Activated CD8-positive, alpha-beta T cell treated with anti-CD3 and anti-CD28 coated beads, Interleukin-2, amount 10 ng/mL, durations not matched to agents 7 days and 5 days (primary cell): Measurements from ENCODE around the gene NOS1AP. TPM values are rescaled to one million over a fixed set of nuclear protein-coding genes. Genes with fewer than 3 reads are reported as not detected.
A peak's percentile ranks its signal among the peaks of the same experiment; 100 is the strongest.

ENCODE experiments used
- ATAC-seq: fragments of 150-1000 bp; cut with Tn5 transposase; one replicate; pipeline ENCODE4 v1.10.0; 2021; ENCODE audit warnings: moderate library complexity
- CTCF ChIA-PET: fragments of 350-600 bp; sonication (Branson Sonifier 250); formaldehyde crosslinking; loops from one replicate; lab custom pipeline; 2021; ENCODE audit warnings: antibody characterized with exemption; lab: Charles Lee
- POLR2A ChIA-PET: fragments of 350-600 bp; sonication (Branson Sonifier 250); formaldehyde crosslinking; loops from one replicate; lab custom pipeline; 2021; ENCODE audit warnings: antibody characterized with exemption; lab: Charles Lee
- DNase-seq: peaks from one replicate; pipeline ENCODE4 v3.0.0-alpha.2; 2020
- H3K27ac Mint-ChIP-seq: one replicate; pipeline ENCODE4 v1.8.0; 2021; ENCODE audit warnings: mild to moderate bottlenecking, mixed read lengths
- H3K27me3 Mint-ChIP-seq: one replicate; pipeline ENCODE4 v1.8.0; 2021; ENCODE audit warnings: low read depth, mixed read lengths
- H3K36me3 Mint-ChIP-seq: one replicate; pipeline ENCODE4 v1.8.0; 2021; ENCODE audit warnings: low read depth, mixed read lengths
- H3K4me1 Mint-ChIP-seq: one replicate; pipeline ENCODE4 v1.8.0; 2021; ENCODE audit warnings: low read depth, mixed read lengths
- H3K4me3 Mint-ChIP-seq: one replicate; pipeline ENCODE4 v1.8.0; 2021; ENCODE audit warnings: mild to moderate bottlenecking, mixed read lengths
- H3K9me3 Mint-ChIP-seq: one replicate; pipeline ENCODE4 v1.8.0; 2022; ENCODE audit warnings: mixed read lengths; ENCODE audit not compliant: insufficient read depth
- total RNA-seq, 2 experiments: library from RNA; stranded (reverse); gene quantifications; one replicate each; pipeline ENCODE4 v1.2.3, GENCODE V29; 2021

NOS1AP gene
- total RNA-seq, 2 experiments from 2014 or later, result not detected

- DNase-seq (no peak), ATAC-seq (no peak)
- Mint-ChIP-seq H3K4me1 (peaks cover 1% of the 10 kb centered on the region), H3K27ac (no peak overlapping the region), H3K9me3 (no peaks in the 10 kb centered on the region), H3K4me3 (no peak overlapping the region), H3K27me3 (peaks cover 4% of the 10 kb centered on the region), H3K36me3 (no peaks in the 10 kb centered on the region)
- ChIA-PET CTCF (no interaction called here), POLR2A (no interaction called here)
Measured at GRCh38 chr1:162384601-162385279, 315.2 kb downstream of the NOS1AP start.

GRCh38 chr1:162385280-162385623 is 315.8 kb downstream of the NOS1AP start:
- peaks cover 4% of the 10 kb centered on the region for H3K27me3 Mint-ChIP-seq
- POLR2A ChIA-PET, result no interaction called here
- no peak for ATAC-seq
- H3K4me1 Mint-ChIP-seq, result peaks cover 1% of the 10 kb centered on the region
- no peak overlapping the region for H3K4me3 Mint-ChIP-seq
- no peaks in the 10 kb centered on the region for H3K9me3 Mint-ChIP-seq
- H3K36me3 Mint-ChIP-seq, result no peaks in the 10 kb centered on the region
- DNase-seq, result no peak
- CTCF ChIA-PET, result no interaction called here
- H3K27ac Mint-ChIP-seq, result no peak overlapping the region

GRCh38 chr1:162385702-162386101 is 316.2 kb downstream of the NOS1AP start:
- Mint-ChIP-seq H3K9me3 (no peaks in the 10 kb centered on the region), H3K27me3 (peaks cover 7% of the 10 kb centered on the region), H3K27ac (no peak overlapping the region), H3K36me3 (no peaks in the 10 kb centered on the region), H3K4me3 (no peak overlapping the region), H3K4me1 (peaks cover 1% of the 10 kb centered on the region)
- DNase-seq (no peak), ATAC-seq (no peak)
- CTCF ChIA-PET, result no interaction called here
- POLR2A ChIA-PET, result no interaction called here

GRCh38 chr1:162386292-162387225 is 317.1 kb downstream of the NOS1AP start:
- Mint-ChIP-seq H3K27me3 (peaks cover 7% of the 10 kb centered on the region), H3K36me3 (no peaks in the 10 kb centered on the region), H3K4me1 (peaks cover 1% of the 10 kb centered on the region), H3K9me3 (no peaks in the 10 kb centered on the region), H3K27ac (no peak overlapping the region), H3K4me3 (no peak overlapping the region)
- DNase-seq (no peak), ATAC-seq (no peak)
- ChIA-PET CTCF (no interaction called here), POLR2A (no interaction called here)

DNA sequence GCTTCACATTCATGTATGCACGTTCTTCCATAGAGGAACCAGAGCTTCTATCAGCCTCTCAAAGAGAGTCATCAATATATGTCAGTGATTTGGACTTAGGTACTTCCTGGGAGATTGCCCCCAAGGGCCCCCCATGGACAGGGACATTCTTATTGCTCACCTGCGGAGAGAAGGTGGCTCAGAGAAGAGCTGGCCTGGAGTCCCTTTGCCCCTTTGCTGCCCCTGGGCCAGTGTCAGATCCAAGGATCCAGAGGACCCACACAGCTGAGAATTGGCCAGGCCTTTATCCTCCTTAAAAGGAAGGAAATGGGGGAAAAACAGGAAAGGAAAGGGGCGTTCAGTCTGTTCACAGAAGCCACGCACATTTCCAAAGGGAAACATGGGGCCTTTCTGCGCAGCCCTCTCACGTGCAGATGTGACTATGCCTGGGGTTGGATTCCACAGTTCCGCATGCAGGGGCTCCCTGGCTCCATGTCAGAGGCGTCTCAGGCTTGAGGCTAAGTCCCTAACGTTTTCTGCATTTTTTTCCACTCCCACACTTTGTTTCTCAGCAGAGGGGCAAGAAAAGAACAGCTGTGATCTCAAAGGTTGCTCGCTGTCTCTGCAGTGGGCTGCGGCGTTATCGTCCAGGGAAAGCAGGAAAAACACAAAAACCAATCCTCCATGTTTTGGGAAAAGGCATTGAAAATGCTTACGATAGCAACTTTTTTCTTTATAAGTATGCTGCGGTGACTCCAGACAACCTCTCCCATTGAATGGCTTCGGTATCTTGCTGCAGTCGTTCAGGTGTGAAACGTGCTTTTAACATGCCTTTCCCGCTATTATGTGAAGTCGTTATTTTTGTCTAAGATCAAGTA is 318.0 kb downstream of the NOS1AP start:
- ChIA-PET CTCF (no interaction called here), POLR2A (no interaction called here)
- Mint-ChIP-seq H3K27me3 (peaks cover 9% of the 10 kb centered on the region), H3K27ac (no peak overlapping the region), H3K4me3 (no peak overlapping the region), H3K4me1 (peaks cover 1% of the 10 kb centered on the region), H3K9me3 (no peaks in the 10 kb centered on the region), H3K36me3 (no peaks in the 10 kb centered on the region)
- DNase-seq, result no peak
- ATAC-seq, result no peak

DNA sequence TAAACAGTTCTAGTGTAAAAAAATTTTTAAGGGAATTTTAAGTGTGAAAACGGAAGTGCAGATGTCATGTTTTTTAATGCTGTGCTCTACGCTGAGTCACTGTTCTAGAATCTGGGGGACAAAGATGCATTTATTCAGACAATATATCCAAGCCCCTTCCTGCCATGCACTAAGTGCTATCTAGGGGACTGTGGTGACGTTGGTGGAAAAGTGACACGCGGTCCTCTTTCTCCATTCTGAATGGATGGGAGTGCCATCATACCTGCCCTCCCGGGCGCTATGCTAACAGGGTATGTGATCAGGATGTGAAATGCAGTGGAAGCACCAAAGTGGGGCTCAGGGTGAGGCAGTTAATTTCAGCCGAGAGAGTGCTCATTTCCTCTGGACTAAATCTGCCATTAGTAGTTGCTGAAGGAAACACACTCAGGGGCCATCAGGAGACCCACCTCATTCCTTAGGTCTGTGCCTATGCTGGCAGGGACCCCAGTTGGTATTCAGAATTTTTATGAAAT is 318.6 kb downstream of the NOS1AP start:
- no peaks in the 10 kb centered on the region for H3K9me3 Mint-ChIP-seq
- CTCF ChIA-PET, result no interaction called here
- H3K4me3 Mint-ChIP-seq, result no peak overlapping the region
- POLR2A ChIA-PET, result no interaction called here
- H3K36me3 Mint-ChIP-seq, result no peaks in the 10 kb centered on the region
- H3K27ac Mint-ChIP-seq, result no peak overlapping the region
- no peak for DNase-seq
- peaks cover 9% of the 10 kb centered on the region for H3K27me3 Mint-ChIP-seq
- no peak for ATAC-seq
- H3K4me1 Mint-ChIP-seq, result peaks cover 1% of the 10 kb centered on the region

DNA sequence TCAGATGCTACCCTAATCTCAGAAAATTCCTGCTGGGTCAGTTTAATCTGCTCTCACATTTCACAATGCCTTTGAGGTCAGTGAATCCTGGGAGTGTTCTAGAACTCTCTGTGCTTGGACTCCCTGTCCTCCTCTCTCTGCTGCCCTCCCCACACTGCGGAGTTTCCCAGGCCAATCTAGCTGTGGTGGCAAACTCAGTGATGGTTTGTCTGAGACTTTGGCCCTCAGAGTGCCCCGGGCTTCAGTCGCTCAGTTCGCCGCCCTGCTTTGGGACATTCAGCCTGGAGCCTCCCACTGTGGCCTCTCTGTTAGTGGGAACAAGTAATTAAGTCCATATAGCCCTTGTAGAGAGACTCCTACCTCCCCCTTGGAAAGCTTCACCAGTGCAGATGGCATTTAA is 319.1 kb downstream of the NOS1AP start:
- no peak for DNase-seq
- Mint-ChIP-seq H3K36me3 (no peaks in the 10 kb centered on the region), H3K27me3 (peaks cover 9% of the 10 kb centered on the region), H3K27ac (no peak overlapping the region), H3K4me3 (no peak overlapping the region), H3K4me1 (peaks cover 1% of the 10 kb centered on the region), H3K9me3 (no peaks in the 10 kb centered on the region)
- no peak for ATAC-seq
- ChIA-PET POLR2A (no interaction called here), CTCF (interaction anchor here (0.8 kb wide), 1 partner anchor 332 kb away, joined by 4 read pairs; no protein-coding TSS in a partner anchor)

DNA sequence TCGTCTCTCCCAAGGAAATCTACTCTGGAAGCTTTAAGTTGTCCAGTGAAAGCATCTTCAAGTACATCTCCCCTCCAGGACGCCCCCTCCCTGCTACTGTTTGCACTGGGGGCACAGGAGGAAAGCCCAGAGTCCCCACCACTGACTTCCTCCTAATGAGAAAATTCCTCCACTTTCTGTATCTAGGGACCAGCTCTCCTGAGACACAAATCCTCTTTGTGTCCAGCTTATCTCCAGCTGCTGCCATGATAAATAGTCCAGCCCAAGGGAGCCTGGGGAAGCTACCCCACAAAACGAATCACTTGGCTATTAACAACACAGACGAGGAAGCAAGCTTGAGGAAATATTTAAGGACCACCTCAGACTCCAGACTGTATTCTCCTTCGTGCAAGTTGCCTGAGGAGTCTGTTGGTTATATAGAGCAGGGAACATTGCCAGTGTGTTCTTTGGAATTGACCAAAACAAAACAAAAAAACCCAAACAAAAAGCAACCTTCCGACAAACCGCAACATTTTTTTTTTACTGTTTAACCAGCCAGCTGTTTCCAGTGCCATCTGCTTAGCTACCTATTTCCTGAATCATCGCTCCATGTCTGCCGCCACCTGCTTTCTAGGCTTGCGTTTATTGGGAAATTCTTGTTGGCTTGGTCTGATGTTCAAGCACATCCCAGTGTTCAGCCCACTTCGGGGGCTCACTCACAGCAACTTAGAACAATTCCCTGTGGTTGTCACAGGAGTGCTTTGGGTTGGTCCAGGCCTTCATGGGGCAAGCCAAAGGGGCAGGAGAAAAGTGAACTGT is 319.7 kb downstream of the NOS1AP start:
- no peak overlapping the region for H3K4me3 Mint-ChIP-seq
- no peak for DNase-seq
- no peaks in the 10 kb centered on the region for H3K9me3 Mint-ChIP-seq
- H3K36me3 Mint-ChIP-seq, result no peaks in the 10 kb centered on the region
- CTCF ChIA-PET, result interaction anchor here (0.8 kb wide), 1 partner anchor 333 kb away, joined by 4 read pairs; no protein-coding TSS in a partner anchor
- peaks cover 1% of the 10 kb centered on the region for H3K4me1 Mint-ChIP-seq
- POLR2A ChIA-PET, result no interaction called here
- H3K27me3 Mint-ChIP-seq, result peaks cover 9% of the 10 kb centered on the region
- H3K27ac Mint-ChIP-seq, result no peak overlapping the region
- no peak for ATAC-seq

GRCh38 chr1:162389971-162390370 is 320.5 kb downstream of the NOS1AP start:
- H3K27ac Mint-ChIP-seq, result no peak overlapping the region
- ATAC-seq (no peak), DNase-seq (no peak)
- ChIA-PET CTCF (no interaction called here), POLR2A (no interaction called here)
- peaks cover 1% of the 10 kb centered on the region for H3K4me1 Mint-ChIP-seq
- H3K27me3 Mint-ChIP-seq, result peaks cover 9% of the 10 kb centered on the region
- H3K36me3 Mint-ChIP-seq, result no peaks in the 10 kb centered on the region
- no peaks in the 10 kb centered on the region for H3K9me3 Mint-ChIP-seq
- no peak overlapping the region for H3K4me3 Mint-ChIP-seq

DNA sequence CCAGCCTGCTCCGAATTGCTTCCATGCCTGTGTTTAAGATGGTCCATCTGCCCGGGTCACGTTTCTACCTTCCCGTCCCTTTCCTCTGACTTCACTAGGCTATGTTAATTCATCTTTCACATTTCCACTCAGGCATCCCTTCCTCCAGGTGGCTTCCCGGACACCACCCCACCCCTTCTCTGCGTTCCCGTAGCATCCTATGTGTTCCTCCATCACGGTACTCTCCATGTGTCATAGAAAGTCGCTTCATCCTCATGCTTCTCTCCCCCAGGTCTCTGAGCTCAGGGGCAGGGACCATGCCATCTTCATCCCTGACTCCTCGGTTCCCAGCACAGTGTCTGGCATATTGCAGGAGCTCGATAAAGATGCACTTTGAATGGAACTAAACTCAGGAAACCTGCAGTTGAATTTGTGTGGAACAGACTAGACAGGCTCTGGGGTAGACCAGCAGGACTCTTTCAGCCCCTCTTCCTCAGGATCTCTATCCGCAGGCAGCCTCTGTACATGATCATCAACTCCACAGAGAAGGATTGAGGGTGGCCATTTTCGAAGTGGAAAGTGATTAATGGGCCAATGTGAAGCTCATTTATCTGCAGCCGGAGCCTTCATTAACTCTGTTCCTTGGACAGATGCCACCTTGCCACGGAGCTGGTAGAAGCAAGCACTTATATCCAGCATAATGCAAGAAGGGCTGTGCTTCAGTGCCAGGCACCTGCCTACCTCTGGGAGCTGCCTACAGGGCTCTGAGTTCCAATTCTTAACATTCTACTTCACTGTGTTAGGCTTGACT is 321.1 kb downstream of the NOS1AP start:
- Mint-ChIP-seq H3K27ac (no peak overlapping the region), H3K36me3 (no peaks in the 10 kb centered on the region), H3K27me3 (peaks cover 9% of the 10 kb centered on the region), H3K4me3 (no peak overlapping the region), H3K9me3 (no peaks in the 10 kb centered on the region), H3K4me1 (peaks cover 1% of the 10 kb centered on the region)
- peak; percentile 18 for DNase-seq
- no peak for ATAC-seq
- ChIA-PET POLR2A (no interaction called here), CTCF (interaction anchor here (1.7 kb wide), 1 partner anchor 334 kb away, joined by 11 read pairs; no protein-coding TSS in a partner anchor)
